Measurements from ENCODE around the gene NR2F1-AS1.

DNA sequence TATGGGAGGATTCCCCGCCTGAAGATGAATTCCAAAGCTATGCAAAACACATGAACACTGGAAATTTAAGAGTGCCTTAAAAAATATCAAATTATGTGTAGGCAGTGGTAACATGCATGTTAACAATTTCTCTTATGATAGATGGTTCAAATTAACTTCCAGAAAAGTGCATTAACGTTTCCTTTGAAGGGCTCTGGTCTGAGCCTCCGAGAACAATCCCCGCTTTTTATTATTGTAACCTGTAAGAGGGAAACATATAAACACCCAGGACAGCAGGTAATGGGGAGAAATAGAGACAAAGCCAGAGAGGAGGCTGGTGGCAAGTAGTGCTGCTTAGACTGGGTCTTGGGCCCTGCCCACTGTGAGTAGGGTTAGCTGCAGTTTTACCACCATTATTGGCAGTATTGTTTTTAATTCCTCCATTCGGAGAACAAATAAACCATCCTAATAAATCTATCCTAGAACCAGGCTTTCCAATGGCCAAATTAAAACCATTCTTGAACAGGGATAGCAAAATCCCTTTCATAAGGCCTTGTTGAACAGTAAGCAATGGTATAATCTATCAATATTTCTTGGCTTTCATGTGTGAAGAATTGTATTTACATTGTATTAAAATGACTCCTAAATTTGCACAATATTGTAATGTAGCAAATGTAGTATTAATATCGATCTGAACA lies 8.3 kb upstream of the NR2F1-AS1 start:
- TF ChIP-seq, protein P1, sequence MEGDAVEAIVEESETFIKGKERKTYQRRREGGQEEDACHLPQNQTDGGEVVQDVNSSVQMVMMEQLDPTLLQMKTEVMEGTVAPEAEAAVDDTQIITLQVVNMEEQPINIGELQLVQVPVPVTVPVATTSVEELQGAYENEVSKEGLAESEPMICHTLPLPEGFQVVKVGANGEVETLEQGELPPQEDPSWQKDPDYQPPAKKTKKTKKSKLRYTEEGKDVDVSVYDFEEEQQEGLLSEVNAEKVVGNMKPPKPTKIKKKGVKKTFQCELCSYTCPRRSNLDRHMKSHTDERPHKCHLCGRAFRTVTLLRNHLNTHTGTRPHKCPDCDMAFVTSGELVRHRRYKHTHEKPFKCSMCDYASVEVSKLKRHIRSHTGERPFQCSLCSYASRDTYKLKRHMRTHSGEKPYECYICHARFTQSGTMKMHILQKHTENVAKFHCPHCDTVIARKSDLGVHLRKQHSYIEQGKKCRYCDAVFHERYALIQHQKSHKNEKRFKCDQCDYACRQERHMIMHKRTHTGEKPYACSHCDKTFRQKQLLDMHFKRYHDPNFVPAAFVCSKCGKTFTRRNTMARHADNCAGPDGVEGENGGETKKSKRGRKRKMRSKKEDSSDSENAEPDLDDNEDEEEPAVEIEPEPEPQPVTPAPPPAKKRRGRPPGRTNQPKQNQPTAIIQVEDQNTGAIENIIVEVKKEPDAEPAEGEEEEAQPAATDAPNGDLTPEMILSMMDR (IDR thresholded peaks at IDR 0.05; ENCODE audit: insufficient read depth, low read depth, low read length) = no peak
- TF ChIP-seq EZH2 (IDR thresholded peaks at IDR 0.05; ENCODE audit: insufficient read depth, low read length) = no peak
